Ishikawa (cell line): ENCODE results near the gene SCAANT1.

ENCODE experiments used
- CEBPB ChIP-seq: IDR thresholded peaks from 2 replicates; pipeline ENCODE4 v1.6.1; 2012
- CREB1 ChIP-seq: IDR thresholded peaks from 2 replicates; pipeline ENCODE4 v1.6.1; 2012; ENCODE audit warnings: low read depth
- EGR1 ChIP-seq: IDR thresholded peaks from 2 replicates; pipeline ENCODE4 v1.6.1; 2012
- EP300 ChIP-seq: IDR thresholded peaks from 2 replicates; pipeline ENCODE4 v1.6.1; 2012; ENCODE audit warnings: borderline replicate concordance
- FOXM1 ChIP-seq: IDR thresholded peaks from 2 replicates; pipeline ENCODE4 v1.6.1; 2012; ENCODE audit warnings: low read depth, borderline replicate concordance
- MAX ChIP-seq: IDR thresholded peaks from 2 replicates; pipeline ENCODE4 v1.6.1; 2012
- NFIC ChIP-seq: IDR thresholded peaks from 2 replicates; pipeline ENCODE4 v1.6.1; 2012
- RAD21 ChIP-seq: IDR thresholded peaks from 2 replicates; pipeline ENCODE4 v1.6.1; 2012; ENCODE audit warnings: low read depth
- REST ChIP-seq: IDR thresholded peaks from 2 replicates; pipeline ENCODE4 v1.6.1; 2012; ENCODE audit warnings: low read depth, mild to moderate bottlenecking
- TAF1 ChIP-seq: IDR thresholded peaks from 2 replicates; pipeline ENCODE4 v1.6.1; 2012; ENCODE audit warnings: low read depth, mild to moderate bottlenecking
- TCF12 ChIP-seq: IDR thresholded peaks from 2 replicates; pipeline ENCODE4 v1.6.1; 2012; ENCODE audit warnings: low read depth
- TEAD4 ChIP-seq: IDR thresholded peaks from 2 replicates; pipeline ENCODE4 v1.6.1; 2012
- USF1 ChIP-seq: IDR thresholded peaks from 2 replicates; pipeline ENCODE4 v1.6.1; 2012
- YY1 ChIP-seq: IDR thresholded peaks from 2 replicates; pipeline ENCODE4 v1.6.1; 2012; ENCODE audit warnings: low read depth
- ZBTB7A ChIP-seq: IDR thresholded peaks from 2 replicates; pipeline ENCODE4 v1.6.1; 2012; ENCODE audit warnings: low read depth

Gene SCAANT1

GRCh38 chr3:63950698-63951097 is 38.5 kb upstream of the SCAANT1 start:
- TF ChIP-seq CEBPB (no peak), EP300 (no peak), NFIC (no peak), RAD21 (no peak), YY1 (no peak), EGR1 (no peak), TEAD4 (no peak), MAX (no peak), FOXM1 (no peak), ZBTB7A (no peak), USF1 (no peak), TCF12 (no peak), TAF1 (no peak)

GRCh38 chr3:63949005-63949404 is 36.8 kb upstream of the SCAANT1 start:
- TF ChIP-seq ZBTB7A (no peak), TEAD4 (no peak), RAD21 (no peak), TAF1 (no peak), NFIC (no peak), TCF12 (no peak), YY1 (no peak), EGR1 (no peak), MAX (no peak), CREB1 (no peak), FOXM1 (no peak), EP300 (no peak), CEBPB (no peak), REST (no peak), USF1 (no peak)

- TF ChIP-seq NFIC (no peak), FOXM1 (no peak), REST (no peak), TCF12 (no peak), USF1 (no peak), TAF1 (no peak), YY1 (no peak), CEBPB (no peak), ZBTB7A (no peak)
These were observed 35.4 kb upstream of the SCAANT1 start for GRCh38 chr3:63947594-63947993.

GRCh38 chr3:63946753-63947152 is 34.6 kb upstream of the SCAANT1 start:
- no peak for TF ChIP-seq EGR1
- no peak for TF ChIP-seq REST
- no peak for TF ChIP-seq CREB1
- no peak for TF ChIP-seq TCF12
- no peak for TF ChIP-seq YY1
- TF ChIP-seq TAF1, result no peak
